ENCODE measurements around the gene IPO9.

DNA sequence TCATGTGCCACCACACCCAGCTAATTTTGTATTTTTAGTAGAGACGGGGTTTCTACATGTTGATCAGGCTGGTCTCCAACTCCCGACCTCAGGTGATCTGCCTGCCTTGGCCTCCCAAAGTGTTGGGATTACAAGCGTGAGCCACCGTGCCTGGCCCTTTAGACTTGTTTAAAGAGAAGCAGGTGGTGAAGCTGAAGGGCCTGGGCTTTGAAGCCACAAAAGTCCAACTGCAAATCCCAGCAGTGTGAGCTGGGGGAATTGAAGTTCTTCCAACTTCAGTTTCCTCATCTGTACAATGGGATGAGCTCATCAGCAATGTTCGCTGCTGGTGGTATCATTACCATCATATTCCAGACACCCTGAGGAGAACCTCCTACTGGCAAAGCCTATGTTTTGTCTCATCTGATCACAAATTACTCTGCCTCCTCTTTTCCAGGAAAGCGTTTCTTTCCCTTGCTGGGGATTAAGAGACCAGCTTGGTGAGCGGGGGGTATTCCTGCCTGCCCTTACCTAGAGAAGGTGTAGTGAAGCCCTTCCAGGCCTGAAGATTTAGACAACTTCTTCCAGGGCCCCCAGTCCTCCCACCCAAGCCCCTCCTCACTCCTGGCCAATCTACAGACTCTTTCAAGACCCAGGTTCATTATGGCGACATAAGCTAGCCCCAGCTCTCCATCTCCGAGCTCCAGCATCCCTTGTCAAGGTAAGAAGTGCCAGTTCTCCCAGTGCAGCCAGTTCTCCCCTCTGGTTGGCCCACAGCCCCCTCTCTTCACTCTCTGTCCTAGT lies 57.3 kb downstream of the IPO9 start:
- TF ChIP-seq CREB1 (IDR thresholded peaks at IDR 0.05; ENCODE audit: low read depth): no peak
- TF ChIP-seq, protein P1, sequence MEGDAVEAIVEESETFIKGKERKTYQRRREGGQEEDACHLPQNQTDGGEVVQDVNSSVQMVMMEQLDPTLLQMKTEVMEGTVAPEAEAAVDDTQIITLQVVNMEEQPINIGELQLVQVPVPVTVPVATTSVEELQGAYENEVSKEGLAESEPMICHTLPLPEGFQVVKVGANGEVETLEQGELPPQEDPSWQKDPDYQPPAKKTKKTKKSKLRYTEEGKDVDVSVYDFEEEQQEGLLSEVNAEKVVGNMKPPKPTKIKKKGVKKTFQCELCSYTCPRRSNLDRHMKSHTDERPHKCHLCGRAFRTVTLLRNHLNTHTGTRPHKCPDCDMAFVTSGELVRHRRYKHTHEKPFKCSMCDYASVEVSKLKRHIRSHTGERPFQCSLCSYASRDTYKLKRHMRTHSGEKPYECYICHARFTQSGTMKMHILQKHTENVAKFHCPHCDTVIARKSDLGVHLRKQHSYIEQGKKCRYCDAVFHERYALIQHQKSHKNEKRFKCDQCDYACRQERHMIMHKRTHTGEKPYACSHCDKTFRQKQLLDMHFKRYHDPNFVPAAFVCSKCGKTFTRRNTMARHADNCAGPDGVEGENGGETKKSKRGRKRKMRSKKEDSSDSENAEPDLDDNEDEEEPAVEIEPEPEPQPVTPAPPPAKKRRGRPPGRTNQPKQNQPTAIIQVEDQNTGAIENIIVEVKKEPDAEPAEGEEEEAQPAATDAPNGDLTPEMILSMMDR (IDR thresholded peaks at IDR 0.05 in 2 of 3, conservative IDR thresholded peaks at IDR 0.05 in 1 of 3; ENCODE audit: control insufficient read depth in 2 of 3, extremely low read depth in 1 of 3, insufficient read depth in 1 of 3, low read depth in 3 of 3, low read length in 3 of 3): no peak
- TF ChIP-seq, protein P2, sequence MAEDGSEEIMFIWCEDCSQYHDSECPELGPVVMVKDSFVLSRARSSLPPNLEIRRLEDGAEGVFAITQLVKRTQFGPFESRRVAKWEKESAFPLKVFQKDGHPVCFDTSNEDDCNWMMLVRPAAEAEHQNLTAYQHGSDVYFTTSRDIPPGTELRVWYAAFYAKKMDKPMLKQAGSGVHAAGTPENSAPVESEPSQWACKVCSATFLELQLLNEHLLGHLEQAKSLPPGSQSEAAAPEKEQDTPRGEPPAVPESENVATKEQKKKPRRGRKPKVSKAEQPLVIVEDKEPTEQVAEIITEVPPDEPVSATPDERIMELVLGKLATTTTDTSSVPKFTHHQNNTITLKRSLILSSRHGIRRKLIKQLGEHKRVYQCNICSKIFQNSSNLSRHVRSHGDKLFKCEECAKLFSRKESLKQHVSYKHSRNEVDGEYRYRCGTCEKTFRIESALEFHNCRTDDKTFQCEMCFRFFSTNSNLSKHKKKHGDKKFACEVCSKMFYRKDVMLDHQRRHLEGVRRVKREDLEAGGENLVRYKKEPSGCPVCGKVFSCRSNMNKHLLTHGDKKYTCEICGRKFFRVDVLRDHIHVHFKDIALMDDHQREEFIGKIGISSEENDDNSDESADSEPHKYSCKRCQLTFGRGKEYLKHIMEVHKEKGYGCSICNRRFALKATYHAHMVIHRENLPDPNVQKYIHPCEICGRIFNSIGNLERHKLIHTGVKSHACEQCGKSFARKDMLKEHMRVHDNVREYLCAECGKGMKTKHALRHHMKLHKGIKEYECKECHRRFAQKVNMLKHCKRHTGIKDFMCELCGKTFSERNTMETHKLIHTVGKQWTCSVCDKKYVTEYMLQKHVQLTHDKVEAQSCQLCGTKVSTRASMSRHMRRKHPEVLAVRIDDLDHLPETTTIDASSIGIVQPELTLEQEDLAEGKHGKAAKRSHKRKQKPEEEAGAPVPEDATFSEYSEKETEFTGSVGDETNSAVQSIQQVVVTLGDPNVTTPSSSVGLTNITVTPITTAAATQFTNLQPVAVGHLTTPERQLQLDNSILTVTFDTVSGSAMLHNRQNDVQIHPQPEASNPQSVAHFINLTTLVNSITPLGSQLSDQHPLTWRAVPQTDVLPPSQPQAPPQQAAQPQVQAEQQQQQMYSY (CRISPR knock-in tag; IDR thresholded peaks at IDR 0.05): no peak
- TF ChIP-seq EZH2 (IDR thresholded peaks at IDR 0.05; ENCODE audit: borderline replicate concordance, control insufficient read depth, low read depth, low read length): no peak
- TF ChIP-seq SMARCA5 (IDR thresholded peaks at IDR 0.05): no peak
- TF ChIP-seq CHD1 (IDR thresholded peaks at IDR 0.05; ENCODE audit: low read depth, low read length): no peak
- TF ChIP-seq ASH2L (IDR thresholded peaks at IDR 0.05; ENCODE audit: borderline replicate concordance, low read depth): no peak
- TF ChIP-seq POLR2AphosphoS5 (IDR thresholded peaks at IDR 0.05; ENCODE audit: low read length): no peak

All from GM12878 (cell line).